ENCODE results near the gene ADORA2B.

ADORA2B gene

GRCh38 chr17:16002708-16003260 lies 57.9 kb downstream of the ADORA2B start:
- TF ChIP-seq TOX (CRISPR knock-in tag; IDR thresholded peaks at IDR 0.05; ENCODE audit: borderline replicate concordance) (no peak), CSDC2 (CRISPR knock-in tag; IDR thresholded peaks at IDR 0.05) (no peak), TSHZ2 (CRISPR knock-in tag; IDR thresholded peaks at IDR 0.05) (no peak), ESRRG (CRISPR knock-in tag; IDR thresholded peaks at IDR 0.05) (no peak), ZC3H10 (CRISPR knock-in tag; IDR thresholded peaks at IDR 0.05) (no peak), TCF4 (CRISPR knock-in tag; IDR thresholded peaks at IDR 0.05; ENCODE audit: borderline replicate concordance) (no peak), ZFP30 (CRISPR knock-in tag; IDR thresholded peaks at IDR 0.05) (no peak), ZNF70 (CRISPR knock-in tag; IDR thresholded peaks at IDR 0.05) (no peak), PPARA (CRISPR knock-in tag; IDR thresholded peaks at IDR 0.05; ENCODE audit: borderline replicate concordance) (no peak), CREB5 (CRISPR knock-in tag; IDR thresholded peaks at IDR 0.05; ENCODE audit: low read depth) (no peak), RARB (CRISPR knock-in tag; IDR thresholded peaks at IDR 0.05) (no peak), ZNF565 (CRISPR knock-in tag; conservative IDR thresholded peaks at IDR 0.05; ENCODE audit: low read depth) (no peak), ISL1 (CRISPR knock-in tag; IDR thresholded peaks at IDR 0.05) (no peak), POU6F1 (CRISPR knock-in tag; IDR thresholded peaks at IDR 0.05; ENCODE audit: borderline replicate concordance, low read depth) (no peak), ZNF8 (CRISPR knock-in tag; IDR thresholded peaks at IDR 0.05) (no peak), OSR1 (CRISPR knock-in tag; IDR thresholded peaks at IDR 0.05) (no peak), PATZ1 (CRISPR knock-in tag; IDR thresholded peaks at IDR 0.05; ENCODE audit: borderline replicate concordance) (no peak), GLIS3 (CRISPR knock-in tag; IDR thresholded peaks at IDR 0.05) (no peak), ZFP3 (CRISPR knock-in tag; IDR thresholded peaks at IDR 0.05) (no peak)
- ATAC-seq: no peak

- no peak for ATAC-seq
- TF ChIP-seq CSDC2 (CRISPR knock-in tag; IDR thresholded peaks at IDR 0.05): no peak
- no peak for TF ChIP-seq ZNF565 (CRISPR knock-in tag; conservative IDR thresholded peaks at IDR 0.05; ENCODE audit: low read depth)
- no peak for TF ChIP-seq GLIS3 (CRISPR knock-in tag; IDR thresholded peaks at IDR 0.05)
- TF ChIP-seq ZFP30 (CRISPR knock-in tag; IDR thresholded peaks at IDR 0.05): no peak
- no peak for TF ChIP-seq CREB5 (CRISPR knock-in tag; IDR thresholded peaks at IDR 0.05; ENCODE audit: low read depth)
- no peak for TF ChIP-seq TSHZ2 (CRISPR knock-in tag; IDR thresholded peaks at IDR 0.05)
- TF ChIP-seq ZFP3 (CRISPR knock-in tag; IDR thresholded peaks at IDR 0.05): no peak
- no peak for TF ChIP-seq TCF4 (CRISPR knock-in tag; IDR thresholded peaks at IDR 0.05; ENCODE audit: borderline replicate concordance)
- TF ChIP-seq PPARA (CRISPR knock-in tag; IDR thresholded peaks at IDR 0.05; ENCODE audit: borderline replicate concordance): no peak
- no peak for TF ChIP-seq ARNTL (CRISPR knock-in tag; IDR thresholded peaks at IDR 0.05; ENCODE audit: borderline replicate concordance, low read depth)
- no peak for TF ChIP-seq SNAI2 (CRISPR knock-in tag; IDR thresholded peaks at IDR 0.05)
- TF ChIP-seq BACH2 (CRISPR knock-in tag; IDR thresholded peaks at IDR 0.05; ENCODE audit: borderline replicate concordance): no peak
- TF ChIP-seq CSRNP3 (CRISPR knock-in tag; IDR thresholded peaks at IDR 0.05): no peak
- TF ChIP-seq ZC3H10 (CRISPR knock-in tag; IDR thresholded peaks at IDR 0.05): no peak
- no peak for TF ChIP-seq ZNF70 (CRISPR knock-in tag; IDR thresholded peaks at IDR 0.05)
- TF ChIP-seq ISL1 (CRISPR knock-in tag; IDR thresholded peaks at IDR 0.05): no peak
- no peak for TF ChIP-seq OSR1 (CRISPR knock-in tag; IDR thresholded peaks at IDR 0.05)
Measured at GRCh38 chr17:16003841-16004240, 58.9 kb downstream of the ADORA2B start.
